ENCODE results near the gene ADARB2.

The ADARB2 gene

GRCh38 chr10:1577945-1578344 lies 159.4 kb downstream of the ADARB2 start:
- no peak for TF ChIP-seq CTCF (IDR thresholded peaks at IDR 0.05; ENCODE audit: control extremely low read depth, extremely low read depth, low read depth, missing control alignments)
- ChIA-PET CTCF (no interaction called here), POLR2A (no interaction called here)
- DNase-seq (ENCODE audit: extremely low spot score): no peak

- DNase-seq (ENCODE audit: extremely low spot score): no peak
- POLR2A ChIA-PET: no interaction called here
- CTCF ChIA-PET: no interaction called here
- TF ChIP-seq CTCF (IDR thresholded peaks at IDR 0.05; ENCODE audit: control extremely low read depth, extremely low read depth, low read depth, missing control alignments): no peak
Observed at GRCh38 chr10:1577373-1577770, 160.0 kb downstream of the ADARB2 start.

GRCh38 chr10:1576467-1577372 lies 160.6 kb downstream of the ADARB2 start:
- no peak for DNase-seq (ENCODE audit: extremely low spot score)
- no peak for TF ChIP-seq CTCF (IDR thresholded peaks at IDR 0.05; ENCODE audit: control extremely low read depth, extremely low read depth, low read depth, missing control alignments)
- POLR2A ChIA-PET: no interaction called here
- CTCF ChIA-PET: no interaction called here

- CTCF ChIA-PET: no interaction called here
- TF ChIP-seq CTCF (IDR thresholded peaks at IDR 0.05; ENCODE audit: control extremely low read depth, extremely low read depth, low read depth, missing control alignments): no peak
- POLR2A ChIA-PET: no interaction called here
- no peak for DNase-seq (ENCODE audit: extremely low spot score)
Observed at GRCh38 chr10:1575481-1576244, 161.7 kb downstream of the ADARB2 start.

GRCh38 chr10:1574719-1575118 lies 162.6 kb downstream of the ADARB2 start:
- no peak for DNase-seq (ENCODE audit: extremely low spot score)
- POLR2A ChIA-PET: no interaction called here
- TF ChIP-seq CTCF (IDR thresholded peaks at IDR 0.05; ENCODE audit: control extremely low read depth, extremely low read depth, low read depth, missing control alignments): no peak
- CTCF ChIA-PET: no interaction called here

GRCh38 chr10:1573981-1574380 lies 163.3 kb downstream of the ADARB2 start:
- POLR2A ChIA-PET: no interaction called here
- no peak for DNase-seq (ENCODE audit: extremely low spot score)
- no peak for TF ChIP-seq CTCF (IDR thresholded peaks at IDR 0.05; ENCODE audit: control extremely low read depth, extremely low read depth, low read depth, missing control alignments)
- CTCF ChIA-PET: no interaction called here

Data from GM10248 (cell line).